Parathyroid adenoma (tissue), 2 donors: ENCODE measurements around the gene SH3D19.
"Not testable (repeated sequence)": the region's sequence is repeated elsewhere in the genome, so short reads cannot be mapped to it uniquely, and the experiment has no call there.

ENCODE experiments used
- H2AFZ ChIP-seq: fragments of 300-600 bp; sonication (generic); one replicate; pipeline ENCODE4 v1.7.0; 2017; ENCODE audit warnings: antibody characterized with exemption, mild to moderate bottlenecking
- H3K27ac ChIP-seq: fragments of 300-600 bp; sonication (generic); one replicate; pipeline ENCODE4 v1.7.0; 2017
- H3K27me3 ChIP-seq: fragments of 300-600 bp; sonication (generic); one replicate; pipeline ENCODE4 v1.7.0; 2017; ENCODE audit warnings: low read length; ENCODE audit not compliant: control insufficient read depth, insufficient read depth
- H3K36me3 ChIP-seq: fragments of 300-600 bp; sonication (generic); one replicate; pipeline ENCODE4 v1.7.0; 2017; ENCODE audit warnings: low read length; ENCODE audit not compliant: control insufficient read depth, insufficient read depth
- H3K4me1 ChIP-seq: fragments of 300-600 bp; sonication (generic); one replicate; pipeline ENCODE4 v1.7.0; 2017; ENCODE audit warnings: control low read depth
- H3K4me2 ChIP-seq: fragments of 300-600 bp; sonication (generic); one replicate; pipeline ENCODE4 v1.7.0; 2017; ENCODE audit warnings: low read length
- H3K4me3 ChIP-seq: fragments of 300-600 bp; sonication (generic); one replicate; pipeline ENCODE4 v1.7.0; 2017; ENCODE audit warnings: low read depth, low read length
- H3K79me2 ChIP-seq: fragments of 300-600 bp; sonication (generic); one replicate; pipeline ENCODE4 v1.7.0; 2017; ENCODE audit warnings: control low read depth
- H3K9ac ChIP-seq: fragments of 300-600 bp; sonication (generic); one replicate; pipeline ENCODE4 v1.7.0; 2017; ENCODE audit warnings: mild to moderate bottlenecking
- H3K9me3 ChIP-seq: fragments of 300-600 bp; sonication (generic); one replicate; pipeline ENCODE4 v1.7.0; 2017; ENCODE audit warnings: low read length; ENCODE audit not compliant: control insufficient read depth
- CTCF ChIP-seq: fragments of 300-600 bp; sonication (generic); IDR thresholded peaks from one replicate; pipeline ENCODE4 v1.7.0; 2017; ENCODE audit warnings: antibody characterized with exemption, mild to moderate bottlenecking
- donor health status: primary hyperparathyroidism.

SH3D19 gene

GRCh38 chr4:151256134-151256533 is 69.3 kb downstream of the SH3D19 start:
- Histone ChIP-seq H3K27ac (no peak overlapping the region), H3K4me2 (no peak overlapping the region), H3K27me3 (no peaks in the 10 kb centered on the region), H3K36me3 (no peaks in the 10 kb centered on the region), H3K4me1 (no peaks in the 10 kb centered on the region), H3K9ac (no peak overlapping the region), H3K79me2 (peaks cover 2% of the 10 kb centered on the region), H3K4me3 (no peak overlapping the region), H3K9me3 (no peaks in the 10 kb centered on the region), H2AFZ (no peak overlapping the region)
- no peak for TF ChIP-seq CTCF

- not testable (repeated sequence) for H3K4me1 ChIP-seq, H3K4me2 ChIP-seq, H3K27ac ChIP-seq
Measured at GRCh38 chr4:151255680-151256079, 69.7 kb downstream of the SH3D19 start.

GRCh38 chr4:151255226-151255625 is 70.2 kb downstream of the SH3D19 start:
- H3K27me3 ChIP-seq, H2AFZ ChIP-seq, H3K9me3 ChIP-seq, H3K4me2 ChIP-seq, H3K9ac ChIP-seq, H3K36me3 ChIP-seq, H3K27ac ChIP-seq, H3K4me3 ChIP-seq, H3K4me1 ChIP-seq, H3K79me2 ChIP-seq: not testable (repeated sequence)

More at GRCh38 chr4:151255680-151256079, 69.7 kb downstream of the SH3D19 start:
- not testable (repeated sequence) for H3K9ac ChIP-seq, H3K36me3 ChIP-seq, H2AFZ ChIP-seq, H3K79me2 ChIP-seq, H3K9me3 ChIP-seq, H3K4me3 ChIP-seq, H3K27me3 ChIP-seq

- H3K79me2 ChIP-seq: no peaks in the 10 kb centered on the region
- H3K4me2 ChIP-seq: no peak overlapping the region
- H3K36me3 ChIP-seq: no peaks in the 10 kb centered on the region
- H3K4me1 ChIP-seq: no peaks in the 10 kb centered on the region
- H3K9ac ChIP-seq: no peak overlapping the region
- TF ChIP-seq CTCF: no peak
- H2AFZ ChIP-seq: no peak overlapping the region
- H3K9me3 ChIP-seq: no peaks in the 10 kb centered on the region
- H3K4me3 ChIP-seq: no peak overlapping the region
- H3K27ac ChIP-seq: no peak overlapping the region
- no peaks in the 10 kb centered on the region for H3K27me3 ChIP-seq
Measured at GRCh38 chr4:151251603-151252304, 73.7 kb downstream of the SH3D19 start.

GRCh38 chr4:151250706-151251105 is 74.7 kb downstream of the SH3D19 start:
- Histone ChIP-seq H3K27ac (no peak overlapping the region), H3K9me3 (no peaks in the 10 kb centered on the region), H3K9ac (no peak overlapping the region), H2AFZ (no peak overlapping the region), H3K4me2 (no peak overlapping the region), H3K27me3 (no peaks in the 10 kb centered on the region), H3K4me1 (no peaks in the 10 kb centered on the region), H3K4me3 (no peak overlapping the region), H3K79me2 (no peaks in the 10 kb centered on the region), H3K36me3 (no peaks in the 10 kb centered on the region)
- no peak for TF ChIP-seq CTCF

- Histone ChIP-seq H3K36me3 (no peaks in the 10 kb centered on the region), H3K4me1 (no peaks in the 10 kb centered on the region), H2AFZ (no peak overlapping the region), H3K4me3 (no peak overlapping the region), H3K27me3 (no peaks in the 10 kb centered on the region), H3K79me2 (no peaks in the 10 kb centered on the region), H3K9me3 (no peaks in the 10 kb centered on the region), H3K27ac (no peak overlapping the region), H3K9ac (no peak overlapping the region), H3K4me2 (no peak overlapping the region)
- TF ChIP-seq CTCF: no peak
Measured at GRCh38 chr4:151248519-151248918, 76.9 kb downstream of the SH3D19 start.
